K562 (cell line): ENCODE measurements around the gene HOXB3. TPM values are rescaled to one million over a fixed set of nuclear protein-coding genes. Genes with fewer than 3 reads are reported as not detected.

Experiments
- ATF4 ChIP-seq: fragments of 450-650 bp; formaldehyde crosslinking; IDR thresholded peaks from 2 replicates; pipeline ENCODE4 v1.4.0; 2022; ENCODE audit warnings: mild to moderate bottlenecking, moderate library complexity
- DLX4 ChIP-seq: fragments of 250-450 bp; sonication (Bioruptor Pico); IDR thresholded peaks from 2 replicates; pipeline ENCODE4 v1.6.1; 2021; ENCODE audit warnings: mild to moderate bottlenecking
- EP300 ChIP-seq: IDR thresholded peaks from 2 replicates; pipeline ENCODE4 v1.6.1; 2012; ENCODE audit warnings: low read length, improper control_type of control experiment
- HNRNPL ChIP-seq: fragments of 200-400 bp; formaldehyde crosslinking; IDR thresholded peaks from 2 replicates; pipeline ENCODE4 v1.6.1; 2017; ENCODE audit warnings: low read depth, mild to moderate bottlenecking, low read length
- JUN ChIP-seq, 2 experiments: sonication (generic) in 1 of 2; formaldehyde crosslinking in 1 of 2; IDR thresholded peaks; 2 replicates each; pipeline versions ENCODE4 v1.6.1 to v1.8.0; 2012 to 2022; ENCODE audit warnings: borderline replicate concordance in 2 of 2, mild to moderate bottlenecking in 2 of 2, improper control_type of control experiment in 1 of 2, low read depth in 1 of 2, low read length in 1 of 2, missing genetic modification reagents in 1 of 2
- MBD2 ChIP-seq: sonication (generic); IDR thresholded peaks from 2 replicates; pipeline ENCODE4 v1.6.1; 2016; ENCODE audit warnings: low read depth, borderline replicate concordance
- MEIS2 ChIP-seq: fragments of 450-650 bp; IDR thresholded peaks from 2 replicates; pipeline ENCODE4 v1.6.1; 2014; ENCODE audit warnings: mild to moderate bottlenecking; ENCODE audit not compliant: partially characterized antibody
- MIER1 ChIP-seq: fragments of 450-650 bp; IDR thresholded peaks from 2 replicates; pipeline ENCODE4 v1.6.1; 2016; ENCODE audit warnings: antibody characterized with exemption, mild to moderate bottlenecking, low read depth
- NFE2 ChIP-seq: IDR thresholded peaks from 2 replicates; pipeline ENCODE4 v1.6.1; 2014; ENCODE audit warnings: antibody characterized with exemption, low read depth
- NFYB ChIP-seq: IDR thresholded peaks from 2 replicates; pipeline ENCODE4 v1.6.1; 2011; ENCODE audit warnings: mild to moderate bottlenecking, moderate library complexity; ENCODE audit not compliant: insufficient read length; ENCODE audit errors: extremely low read depth
- SAFB2 ChIP-seq: fragments of 200-400 bp; formaldehyde crosslinking; IDR thresholded peaks from 2 replicates; pipeline ENCODE4 v1.6.1; 2018; ENCODE audit warnings: borderline replicate concordance, low read length, low read depth, moderate library complexity; ENCODE audit not compliant: severe bottlenecking
- TEAD2 ChIP-seq: fragments of 450-650 bp; IDR thresholded peaks from 2 replicates; pipeline ENCODE4 v1.6.1; 2016; ENCODE audit warnings: missing genetic modification characterization, control low read depth, missing compliant biosample characterization
- TSC22D4 ChIP-seq: fragments of 450-650 bp; IDR thresholded peaks from 2 replicates; pipeline ENCODE4 v1.6.1; 2016; ENCODE audit warnings: missing genetic modification characterization, missing biosample characterization, control low read depth
- XRCC5 ChIP-seq: fragments of 200-400 bp; formaldehyde crosslinking; IDR thresholded peaks from 2 replicates; pipeline ENCODE4 v1.6.1; 2017; ENCODE audit warnings: low read depth, mild to moderate bottlenecking, low read length
- ZBTB7A ChIP-seq: IDR thresholded peaks from 2 replicates; pipeline ENCODE4 v1.6.1; 2011; ENCODE audit warnings: low read depth, mild to moderate bottlenecking, low read length, moderate library complexity, borderline replicate concordance; ENCODE audit not compliant: control insufficient read depth
- ZFP1 ChIP-seq: fragments of 450-650 bp; formaldehyde crosslinking; IDR thresholded peaks from 2 replicates; pipeline ENCODE4 v1.4.0; 2020; ENCODE audit warnings: mild to moderate bottlenecking, mixed read lengths
- ZNF408 ChIP-seq: fragments of 250-450 bp; sonication (Bioruptor Pico); IDR thresholded peaks from 2 replicates; pipeline ENCODE4 v1.4.0; 2020; ENCODE audit warnings: low read depth, mild to moderate bottlenecking, moderate library complexity
- ZNF79 ChIP-seq: fragments of 250-450 bp; sonication (Bioruptor Pico); IDR thresholded peaks from 2 replicates; pipeline ENCODE4 v1.4.0; 2020; ENCODE audit warnings: low read depth, mild to moderate bottlenecking, moderate library complexity
- ZNF830 ChIP-seq: fragments of 250-450 bp; sonication (Bioruptor Pico); IDR thresholded peaks from 2 replicates; pipeline ENCODE4 v1.5.0; 2021; ENCODE audit warnings: mild to moderate bottlenecking
- polyA plus RNA-seq, 8 experiments: library from polyadenylated mRNA; depleted of rRNA in 4 of 8; stranded (reverse) in 5 of 8; unstranded in 3 of 8; fragments of >200 nt; fragmentation: Nextera tagmentation in 2 of 8; fragmentation: Illumina TruSeq in 1 of 8; extraction: Ambion mirVana in 2 of 8; extraction: Trizol in 1 of 8; gene quantifications; 2 replicates each; pipeline versions ENCODE4 v1.2.1 to v1.2.3, GENCODE V29; 2011 to 2014; ENCODE audit warnings: inconsistent platforms in 1 of 8, missing spikeins in 1 of 8
- total RNA-seq, 7 experiments: library from RNA; depleted of rRNA in 6 of 7; stranded (reverse); fragments of >200 nt in 6 of 7; fragmentation: Illumina TruSeq in 2 of 7; extraction: Trizol in 2 of 7; gene quantifications; 2 replicates each; pipeline versions ENCODE4 v1.2.1 to v1.2.3, GENCODE V29; 2011 to 2021; ENCODE audit warnings: low replicate concordance in 1 of 7
- TF ChIP-seq, protein P1 (sequence below): sonication (generic); formaldehyde crosslinking; IDR thresholded peaks from 2 replicates; pipeline ENCODE4 v1.8.1; 2022; ENCODE audit warnings: missing genetic modification reagents
- TF ChIP-seq, protein P2 (sequence below): sonication (generic); formaldehyde crosslinking; IDR thresholded peaks from 2 replicates; pipeline ENCODE4 v1.8.0; 2023; ENCODE audit warnings: mild to moderate bottlenecking, missing genetic modification reagents

Gene HOXB3
- total and polyA plus RNA-seq, 9 of the 15 experiments (the other 6 are each of a cell fraction or from before 2014, with no cell fraction given), result 2.4 to 41.3 (median 20.2) TPM

DNA sequence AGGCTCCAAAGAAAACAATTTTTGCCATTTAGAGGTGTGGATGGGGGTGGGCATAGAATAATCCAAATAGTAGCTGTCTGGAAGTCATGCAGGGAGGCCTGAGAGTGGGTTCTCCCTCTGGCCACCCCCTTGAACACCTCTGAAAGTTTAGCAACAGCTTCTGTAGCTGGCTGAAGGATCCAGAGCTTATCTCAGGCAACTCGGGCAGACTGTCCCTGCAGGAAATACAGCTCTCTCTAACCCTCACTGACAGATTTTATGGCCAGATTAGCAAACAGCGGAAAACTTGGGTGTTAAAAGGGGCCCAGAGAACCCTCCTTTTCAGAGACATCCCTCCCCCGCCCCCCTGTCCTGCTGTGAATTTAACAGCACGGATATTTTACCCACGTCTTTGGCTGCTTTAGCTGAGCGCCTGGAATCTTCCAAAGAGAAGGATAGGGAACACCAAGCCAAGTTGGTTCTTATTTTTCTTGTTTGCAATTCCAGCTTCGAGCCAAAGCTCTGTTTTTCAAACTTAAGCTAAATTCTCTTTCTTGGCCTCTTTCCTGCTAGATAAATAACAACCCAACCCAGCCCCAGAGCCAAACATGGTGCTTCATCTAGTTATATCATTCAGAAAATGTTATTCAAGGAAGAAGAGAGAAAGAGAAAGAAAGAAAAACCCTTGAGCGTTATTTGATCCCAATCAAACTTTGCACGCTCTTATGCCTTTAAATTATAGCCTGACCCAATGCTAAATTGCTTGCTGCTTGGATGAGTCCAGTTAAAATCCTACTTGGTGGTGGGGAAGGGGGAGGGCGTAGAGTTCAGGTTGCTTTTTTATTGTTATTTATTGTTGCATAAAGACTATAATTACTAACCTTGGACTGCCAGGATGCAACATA is 42.9 kb downstream of the HOXB3 start (continued):
- TF ChIP-seq EP300 (peak; percentile 96), MEIS2 (peak; percentile 94), ZFP1 (CRISPR knock-in tag) (no peak), TEAD2 (tag) (no peak), MBD2 (peak; percentile 59; the same call in 1 of the 2 replicates), TSC22D4 (no peak), ZNF830 (CRISPR knock-in tag) (no peak; the same call in 1 of the 2 replicates), ATF4 (CRISPR knock-in tag) (no peak), ZBTB7A (peak; percentile 60), ZNF408 (no peak), DLX4 (no peak), MIER1 (no peak), XRCC5 (no peak), NFE2 (no peak), NFYB (no peak), HNRNPL (no peak), ZNF79 (no peak), SAFB2 (no peak), JUN (IDR thresholded peaks at IDR 0.05; ENCODE audit: borderline replicate concordance, low read depth, low read length) (0 out of 2 replicates have a peak, but pooled peaks have one; percentile 32), JUN (CRISPR knock-in tag; IDR thresholded peaks at IDR 0.05; ENCODE audit: borderline replicate concordance) (no peak)
- TF ChIP-seq, protein P1, sequence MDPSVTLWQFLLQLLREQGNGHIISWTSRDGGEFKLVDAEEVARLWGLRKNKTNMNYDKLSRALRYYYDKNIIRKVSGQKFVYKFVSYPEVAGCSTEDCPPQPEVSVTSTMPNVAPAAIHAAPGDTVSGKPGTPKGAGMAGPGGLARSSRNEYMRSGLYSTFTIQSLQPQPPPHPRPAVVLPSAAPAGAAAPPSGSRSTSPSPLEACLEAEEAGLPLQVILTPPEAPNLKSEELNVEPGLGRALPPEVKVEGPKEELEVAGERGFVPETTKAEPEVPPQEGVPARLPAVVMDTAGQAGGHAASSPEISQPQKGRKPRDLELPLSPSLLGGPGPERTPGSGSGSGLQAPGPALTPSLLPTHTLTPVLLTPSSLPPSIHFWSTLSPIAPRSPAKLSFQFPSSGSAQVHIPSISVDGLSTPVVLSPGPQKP (CRISPR knock-in tag), result no peak
- TF ChIP-seq, protein P2, sequence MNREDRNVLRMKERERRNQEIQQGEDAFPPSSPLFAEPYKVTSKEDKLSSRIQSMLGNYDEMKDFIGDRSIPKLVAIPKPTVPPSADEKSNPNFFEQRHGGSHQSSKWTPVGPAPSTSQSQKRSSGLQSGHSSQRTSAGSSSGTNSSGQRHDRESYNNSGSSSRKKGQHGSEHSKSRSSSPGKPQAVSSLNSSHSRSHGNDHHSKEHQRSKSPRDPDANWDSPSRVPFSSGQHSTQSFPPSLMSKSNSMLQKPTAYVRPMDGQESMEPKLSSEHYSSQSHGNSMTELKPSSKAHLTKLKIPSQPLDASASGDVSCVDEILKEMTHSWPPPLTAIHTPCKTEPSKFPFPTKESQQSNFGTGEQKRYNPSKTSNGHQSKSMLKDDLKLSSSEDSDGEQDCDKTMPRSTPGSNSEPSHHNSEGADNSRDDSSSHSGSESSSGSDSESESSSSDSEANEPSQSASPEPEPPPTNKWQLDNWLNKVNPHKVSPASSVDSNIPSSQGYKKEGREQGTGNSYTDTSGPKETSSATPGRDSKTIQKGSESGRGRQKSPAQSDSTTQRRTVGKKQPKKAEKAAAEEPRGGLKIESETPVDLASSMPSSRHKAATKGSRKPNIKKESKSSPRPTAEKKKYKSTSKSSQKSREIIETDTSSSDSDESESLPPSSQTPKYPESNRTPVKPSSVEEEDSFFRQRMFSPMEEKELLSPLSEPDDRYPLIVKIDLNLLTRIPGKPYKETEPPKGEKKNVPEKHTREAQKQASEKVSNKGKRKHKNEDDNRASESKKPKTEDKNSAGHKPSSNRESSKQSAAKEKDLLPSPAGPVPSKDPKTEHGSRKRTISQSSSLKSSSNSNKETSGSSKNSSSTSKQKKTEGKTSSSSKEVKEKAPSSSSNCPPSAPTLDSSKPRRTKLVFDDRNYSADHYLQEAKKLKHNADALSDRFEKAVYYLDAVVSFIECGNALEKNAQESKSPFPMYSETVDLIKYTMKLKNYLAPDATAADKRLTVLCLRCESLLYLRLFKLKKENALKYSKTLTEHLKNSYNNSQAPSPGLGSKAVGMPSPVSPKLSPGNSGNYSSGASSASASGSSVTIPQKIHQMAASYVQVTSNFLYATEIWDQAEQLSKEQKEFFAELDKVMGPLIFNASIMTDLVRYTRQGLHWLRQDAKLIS (CRISPR knock-in tag), result peak; percentile 74; the same call in 1 of the 2 replicates
